ENCODE results near the gene SLC46A3.
A peak's percentile ranks its signal among the peaks of the same experiment; 100 is the strongest.

SLC46A3 gene

DNA sequence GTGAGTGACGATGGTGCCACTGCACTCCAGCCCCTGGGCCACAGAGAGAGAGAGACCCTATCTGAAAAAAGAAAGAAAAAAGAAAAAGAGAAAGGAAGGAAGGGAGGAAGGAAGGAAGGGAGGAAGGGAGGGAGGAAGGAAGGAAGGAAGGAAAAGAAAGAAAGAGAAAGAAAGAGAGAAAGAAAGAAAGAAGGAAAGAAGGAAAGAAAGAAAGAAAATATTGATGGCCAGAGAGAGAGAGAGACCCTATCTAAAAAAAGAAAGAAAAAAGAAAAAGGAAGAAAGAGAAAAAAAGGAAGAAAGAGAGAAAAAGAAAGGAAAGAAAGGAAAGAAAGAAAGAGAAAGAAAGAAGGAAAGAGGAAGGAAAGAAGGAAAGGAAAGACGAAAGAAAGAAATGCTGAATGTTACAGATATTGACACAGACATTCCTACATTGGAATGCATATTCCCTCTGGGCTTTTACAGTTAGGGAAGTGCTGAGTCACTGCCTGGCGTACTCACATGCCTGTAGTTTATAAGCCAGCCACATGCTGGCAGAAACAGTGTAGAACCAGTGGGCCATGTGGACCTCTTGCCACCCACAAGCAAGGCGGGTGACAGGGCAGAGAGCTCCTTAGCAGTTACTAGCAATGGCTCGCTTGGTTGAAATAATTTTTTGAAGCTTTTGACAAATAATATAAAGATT is 34.6 kb upstream of the SLC46A3 start:
- TF ChIP-seq, protein P1, sequence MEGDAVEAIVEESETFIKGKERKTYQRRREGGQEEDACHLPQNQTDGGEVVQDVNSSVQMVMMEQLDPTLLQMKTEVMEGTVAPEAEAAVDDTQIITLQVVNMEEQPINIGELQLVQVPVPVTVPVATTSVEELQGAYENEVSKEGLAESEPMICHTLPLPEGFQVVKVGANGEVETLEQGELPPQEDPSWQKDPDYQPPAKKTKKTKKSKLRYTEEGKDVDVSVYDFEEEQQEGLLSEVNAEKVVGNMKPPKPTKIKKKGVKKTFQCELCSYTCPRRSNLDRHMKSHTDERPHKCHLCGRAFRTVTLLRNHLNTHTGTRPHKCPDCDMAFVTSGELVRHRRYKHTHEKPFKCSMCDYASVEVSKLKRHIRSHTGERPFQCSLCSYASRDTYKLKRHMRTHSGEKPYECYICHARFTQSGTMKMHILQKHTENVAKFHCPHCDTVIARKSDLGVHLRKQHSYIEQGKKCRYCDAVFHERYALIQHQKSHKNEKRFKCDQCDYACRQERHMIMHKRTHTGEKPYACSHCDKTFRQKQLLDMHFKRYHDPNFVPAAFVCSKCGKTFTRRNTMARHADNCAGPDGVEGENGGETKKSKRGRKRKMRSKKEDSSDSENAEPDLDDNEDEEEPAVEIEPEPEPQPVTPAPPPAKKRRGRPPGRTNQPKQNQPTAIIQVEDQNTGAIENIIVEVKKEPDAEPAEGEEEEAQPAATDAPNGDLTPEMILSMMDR (conservative IDR thresholded peaks at IDR 0.05; ENCODE audit: low read depth, low read length), result peak; percentile 28
- H3K4me3 ChIP-seq (ENCODE audit: low read depth, low read length), result no peak overlapping the region
- DNase-seq (ENCODE audit: low read depth), result peak; percentile 93

DNA sequence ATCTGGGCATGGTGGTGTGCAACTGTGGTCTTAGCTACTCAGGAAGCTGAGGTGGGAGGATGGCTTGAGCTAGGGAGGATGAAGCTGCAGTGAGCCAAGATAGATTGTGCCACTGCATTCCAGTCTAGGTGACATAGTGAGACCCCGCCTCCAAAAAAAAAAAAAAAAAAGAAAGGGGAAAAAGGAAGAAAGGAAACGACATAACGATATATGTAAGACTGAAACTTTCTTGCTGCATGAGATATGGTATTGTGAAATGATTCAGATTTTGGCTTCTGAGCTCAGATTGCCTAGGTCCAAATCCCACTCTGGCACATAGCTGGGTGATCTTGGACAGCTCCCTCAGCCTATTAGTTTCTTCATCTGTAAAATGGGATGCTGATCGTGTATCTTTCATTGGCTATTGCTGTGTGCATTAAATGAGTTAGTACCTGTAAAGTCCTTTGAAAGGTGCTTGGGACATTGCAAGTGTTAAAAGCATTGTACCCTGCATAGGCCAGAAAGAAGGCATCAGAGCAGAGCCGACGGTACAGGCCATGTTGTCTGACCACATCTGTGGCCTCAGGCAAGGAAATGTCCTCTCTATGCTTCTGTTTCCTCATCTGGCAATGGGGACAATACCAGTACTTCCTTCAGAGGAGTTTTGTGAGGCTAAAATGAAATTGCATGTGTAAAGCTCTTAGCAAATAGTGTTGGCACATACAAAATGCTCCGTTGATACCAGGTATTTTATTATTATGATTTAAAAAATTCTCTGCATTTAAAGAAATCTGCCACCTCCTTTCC is 32.6 kb upstream of the SLC46A3 start:
- DNase-seq (ENCODE audit: low read depth), result no peak
- TF ChIP-seq, protein P1 (conservative IDR thresholded peaks at IDR 0.05; ENCODE audit: low read depth, low read length), result no peak

DNA sequence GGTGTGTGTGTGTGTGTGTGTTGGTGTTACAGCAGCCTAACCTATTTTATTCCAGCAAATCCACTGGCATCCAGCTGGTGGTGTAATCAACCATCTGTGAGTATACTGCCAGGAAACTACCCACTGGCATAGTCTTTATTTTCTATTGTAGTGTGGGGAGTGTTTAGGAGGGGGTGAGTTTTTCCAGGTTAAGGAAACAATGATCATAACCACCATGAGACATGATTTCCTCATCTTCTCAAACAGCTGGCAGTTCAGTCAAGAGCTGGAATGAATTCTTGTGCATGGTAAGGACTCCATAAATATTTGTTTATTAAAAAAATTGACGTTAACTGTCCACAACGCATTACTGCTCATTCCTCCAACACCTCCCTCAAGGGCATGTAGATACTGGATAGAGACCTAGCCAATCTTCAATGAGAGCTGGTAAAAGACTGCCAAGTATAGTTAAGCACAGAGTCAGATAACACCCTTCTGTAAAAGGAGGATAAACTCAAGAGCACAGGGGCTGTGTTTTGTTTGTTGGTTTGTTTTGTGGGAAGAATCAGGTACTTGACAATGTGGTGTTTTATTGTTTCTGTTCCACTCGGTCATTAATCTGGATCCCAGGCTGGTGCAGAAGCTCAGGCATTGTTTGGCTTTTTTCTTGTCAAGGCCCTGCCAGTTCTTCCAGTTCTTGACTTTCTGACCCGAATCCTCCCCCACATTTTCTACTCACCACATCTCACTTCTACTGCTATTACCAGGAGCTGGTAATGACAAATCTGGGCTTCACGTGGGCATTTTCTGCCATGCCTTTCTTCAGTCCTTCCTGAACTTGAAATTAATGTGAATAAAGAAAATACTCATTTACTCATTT is 31.6 kb upstream of the SLC46A3 start:
- TF ChIP-seq, protein P1 (conservative IDR thresholded peaks at IDR 0.05; ENCODE audit: low read depth, low read length), result no peak
- DNase-seq (ENCODE audit: low read depth), result no peak

More for the DNA sequence above, 32.6 kb upstream of the SLC46A3 start:
- no peak overlapping the region for H3K4me3 ChIP-seq (ENCODE audit: low read depth, low read length)

DNA sequence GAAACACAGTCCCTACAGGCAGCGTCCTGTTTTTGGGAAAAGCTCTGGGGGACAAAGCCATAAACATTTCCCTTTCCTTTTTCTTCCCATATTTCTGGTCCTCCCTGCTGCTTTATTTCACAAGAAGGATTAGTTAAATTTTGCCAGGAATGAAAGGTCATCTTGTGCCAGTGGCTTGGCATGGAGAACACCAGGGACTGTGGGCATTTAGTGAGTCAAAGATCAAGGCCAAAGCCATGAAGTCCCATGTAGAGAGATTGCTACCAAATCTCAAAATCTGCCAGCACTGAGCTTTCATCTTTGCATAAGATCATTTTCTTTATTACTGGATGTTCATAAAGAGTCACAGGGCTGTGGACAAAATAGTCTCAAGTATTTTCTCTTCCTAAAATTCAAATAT is 29.1 kb upstream of the SLC46A3 start:
- DNase-seq (ENCODE audit: low read depth), result no peak
- TF ChIP-seq, protein P1 (conservative IDR thresholded peaks at IDR 0.05; ENCODE audit: low read depth, low read length), result no peak

More for the DNA sequence above, 31.6 kb upstream of the SLC46A3 start:
- H3K4me3 ChIP-seq (ENCODE audit: low read depth, low read length), result no peak overlapping the region

DNA sequence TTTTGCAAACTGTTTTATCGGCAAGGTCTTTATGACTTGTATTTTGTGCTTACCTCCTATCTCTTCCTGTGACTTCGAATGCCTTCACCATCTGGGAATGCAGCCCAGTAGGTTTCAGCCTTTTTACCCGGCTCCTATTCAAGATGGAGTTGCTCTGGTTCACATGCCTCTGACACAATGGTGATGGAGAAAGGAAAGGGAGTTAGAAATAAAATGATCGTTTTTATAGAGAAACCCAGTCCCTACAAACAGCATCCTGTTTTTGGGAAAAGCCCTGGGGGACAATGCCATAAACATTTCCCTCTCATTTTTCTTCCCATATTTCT is 27.5 kb upstream of the SLC46A3 start:
- no peak overlapping the region for H3K4me3 ChIP-seq (ENCODE audit: low read depth, low read length)
- TF ChIP-seq, protein P1 (conservative IDR thresholded peaks at IDR 0.05; ENCODE audit: low read depth, low read length), result no peak
- DNase-seq (ENCODE audit: low read depth), result no peak

More for the DNA sequence above, 29.1 kb upstream of the SLC46A3 start:
- no peak overlapping the region for H3K4me3 ChIP-seq (ENCODE audit: low read depth, low read length)

DNA sequence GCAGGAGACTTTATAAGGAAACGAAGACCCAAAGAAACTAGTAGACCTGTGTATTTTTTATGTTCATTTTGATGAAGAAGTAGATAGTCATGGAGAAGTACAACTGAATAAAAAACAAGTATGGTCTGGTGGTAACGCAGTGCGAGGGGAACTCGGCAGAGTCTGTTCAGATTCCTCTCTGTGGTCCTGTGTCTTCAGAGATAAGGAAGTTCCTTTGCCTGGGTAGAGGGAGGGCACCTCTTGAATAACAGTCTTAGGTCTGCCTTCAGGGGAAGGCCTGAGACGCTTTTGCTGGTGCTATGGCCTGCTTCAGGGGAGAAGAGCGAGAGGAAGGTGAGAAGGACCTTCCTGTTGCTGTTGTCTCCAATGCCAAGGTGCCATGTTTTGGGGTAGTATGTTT is 25.9 kb upstream of the SLC46A3 start:
- no peak for DNase-seq (ENCODE audit: low read depth)
- TF ChIP-seq, protein P1 (conservative IDR thresholded peaks at IDR 0.05; ENCODE audit: low read depth, low read length), result no peak
- H3K4me3 ChIP-seq (ENCODE audit: low read depth, low read length), result no peak overlapping the region
